ENCODE measurements around the gene SURF4. TPM values are rescaled to one million over a fixed set of nuclear protein-coding genes. Genes with fewer than 3 reads are reported as not detected.

SURF4 gene
- total RNA-seq, 4 donors from 2014 or later = 84.2 to 114 (median 100) TPM

- no peak for TF ChIP-seq POLR2A (IDR thresholded peaks at IDR 0.05)
- TF ChIP-seq, protein P1, sequence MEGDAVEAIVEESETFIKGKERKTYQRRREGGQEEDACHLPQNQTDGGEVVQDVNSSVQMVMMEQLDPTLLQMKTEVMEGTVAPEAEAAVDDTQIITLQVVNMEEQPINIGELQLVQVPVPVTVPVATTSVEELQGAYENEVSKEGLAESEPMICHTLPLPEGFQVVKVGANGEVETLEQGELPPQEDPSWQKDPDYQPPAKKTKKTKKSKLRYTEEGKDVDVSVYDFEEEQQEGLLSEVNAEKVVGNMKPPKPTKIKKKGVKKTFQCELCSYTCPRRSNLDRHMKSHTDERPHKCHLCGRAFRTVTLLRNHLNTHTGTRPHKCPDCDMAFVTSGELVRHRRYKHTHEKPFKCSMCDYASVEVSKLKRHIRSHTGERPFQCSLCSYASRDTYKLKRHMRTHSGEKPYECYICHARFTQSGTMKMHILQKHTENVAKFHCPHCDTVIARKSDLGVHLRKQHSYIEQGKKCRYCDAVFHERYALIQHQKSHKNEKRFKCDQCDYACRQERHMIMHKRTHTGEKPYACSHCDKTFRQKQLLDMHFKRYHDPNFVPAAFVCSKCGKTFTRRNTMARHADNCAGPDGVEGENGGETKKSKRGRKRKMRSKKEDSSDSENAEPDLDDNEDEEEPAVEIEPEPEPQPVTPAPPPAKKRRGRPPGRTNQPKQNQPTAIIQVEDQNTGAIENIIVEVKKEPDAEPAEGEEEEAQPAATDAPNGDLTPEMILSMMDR (IDR thresholded peaks at IDR 0.05) = no peak
- no peak overlapping the region for H3K4me3 ChIP-seq (ENCODE audit: low read depth, poor library complexity, severe bottlenecking)
- intact Hi-C loops (cut with DNase I; ENCODE audit: low total_unique reads) = no loop called here
- no peak for DNase-seq (ENCODE audit: low spot score in 2 of 2)
- WGBS, 2 donors = 86 to 96% methylated on average over 10 to 13 of the region's 13 CpGs
These were observed 10.5 kb upstream of the SURF4 start for GRCh38 chr9:133386338-133386737.

GRCh38 chr9:133385452-133385851 lies 9.6 kb upstream of the SURF4 start:
- H3K4me3 ChIP-seq (ENCODE audit: low read depth, poor library complexity, severe bottlenecking) = no peak overlapping the region
- WGBS, 2 donors = 76 to 78% methylated on average over 7 to 14 of the region's 14 CpGs
- intact Hi-C loops (cut with DNase I; ENCODE audit: low total_unique reads) = no loop called here
- no peak for DNase-seq (ENCODE audit: low spot score in 2 of 2)
- no peak for TF ChIP-seq POLR2A (IDR thresholded peaks at IDR 0.05)
- TF ChIP-seq, protein P1 (IDR thresholded peaks at IDR 0.05) = no peak

GRCh38 chr9:133384736-133385321 lies 9.0 kb upstream of the SURF4 start:
- WGBS, 2 donors = 90 to 92% methylated on average over 17 of the region's 17 CpGs
- intact Hi-C loops (cut with DNase I; ENCODE audit: low total_unique reads) = no loop called here
- H3K4me3 ChIP-seq (ENCODE audit: low read depth, poor library complexity, severe bottlenecking) = no peak overlapping the region
- DNase-seq (ENCODE audit: low spot score in 2 of 2) = no peak
- TF ChIP-seq, protein P1 (IDR thresholded peaks at IDR 0.05) = no peak
- TF ChIP-seq POLR2A (IDR thresholded peaks at IDR 0.05) = no peak

DNA sequence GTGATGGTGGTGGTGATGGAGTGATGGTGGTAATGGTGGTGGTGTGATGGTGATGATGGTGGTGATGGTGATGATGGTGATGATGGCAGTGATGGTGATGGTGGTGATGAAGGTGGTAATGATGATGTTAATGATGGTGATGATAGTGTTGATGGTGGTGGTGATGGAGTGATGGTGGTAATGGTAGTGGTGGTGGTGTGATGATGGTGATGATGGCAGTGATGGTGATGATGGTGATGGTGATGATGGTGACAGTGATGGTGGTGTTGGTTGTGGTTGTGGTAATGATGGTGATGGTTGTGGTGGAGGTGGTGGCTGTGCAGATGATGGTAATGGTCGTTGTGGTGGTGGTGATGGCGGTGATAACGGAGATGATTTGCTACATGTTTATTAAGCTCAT lies 7.6 kb upstream of the SURF4 start:
- 91 to 95% methylated on average over 3 of the region's 3 CpGs for WGBS, 2 donors
- H3K4me3 ChIP-seq (ENCODE audit: low read depth, poor library complexity, severe bottlenecking) = no peak overlapping the region
- DNase-seq (ENCODE audit: low spot score in 2 of 2) = no peak
- TF ChIP-seq POLR2A (IDR thresholded peaks at IDR 0.05) = no peak
- TF ChIP-seq, protein P1 (IDR thresholded peaks at IDR 0.05) = peak in 1 of 3 donors; percentile 33
- intact Hi-C loops (cut with DNase I; ENCODE audit: low total_unique reads) = no loop called here

- no peak overlapping the region for H3K4me3 ChIP-seq (ENCODE audit: low read depth, poor library complexity, severe bottlenecking)
- no peak for DNase-seq (ENCODE audit: low spot score in 2 of 2)
- WGBS, 2 donors = 89 to 90% methylated on average over 4 of the region's 4 CpGs
- TF ChIP-seq POLR2A (IDR thresholded peaks at IDR 0.05) = no peak
- TF ChIP-seq, protein P1 (IDR thresholded peaks at IDR 0.05) = peak in 1 of 3 donors; percentile 3
- intact Hi-C loops (cut with DNase I; ENCODE audit: low total_unique reads) = no loop called here
These were observed 6.8 kb upstream of the SURF4 start for GRCh38 chr9:133382507-133383141.
